ENCODE measurements around the gene PIP5K1A. TPM values are rescaled to one million over a fixed set of nuclear protein-coding genes. Genes with fewer than 3 reads are reported as not detected.
A peak's percentile ranks its signal among the peaks of the same experiment; 100 is the strongest.

The PIP5K1A gene
- total and polyA plus RNA-seq, 9 of the 15 experiments (the other 6 are each of a cell fraction or from before 2014, with no cell fraction given) = 1.9 to 42.4 (median 18.8) TPM

DNA sequence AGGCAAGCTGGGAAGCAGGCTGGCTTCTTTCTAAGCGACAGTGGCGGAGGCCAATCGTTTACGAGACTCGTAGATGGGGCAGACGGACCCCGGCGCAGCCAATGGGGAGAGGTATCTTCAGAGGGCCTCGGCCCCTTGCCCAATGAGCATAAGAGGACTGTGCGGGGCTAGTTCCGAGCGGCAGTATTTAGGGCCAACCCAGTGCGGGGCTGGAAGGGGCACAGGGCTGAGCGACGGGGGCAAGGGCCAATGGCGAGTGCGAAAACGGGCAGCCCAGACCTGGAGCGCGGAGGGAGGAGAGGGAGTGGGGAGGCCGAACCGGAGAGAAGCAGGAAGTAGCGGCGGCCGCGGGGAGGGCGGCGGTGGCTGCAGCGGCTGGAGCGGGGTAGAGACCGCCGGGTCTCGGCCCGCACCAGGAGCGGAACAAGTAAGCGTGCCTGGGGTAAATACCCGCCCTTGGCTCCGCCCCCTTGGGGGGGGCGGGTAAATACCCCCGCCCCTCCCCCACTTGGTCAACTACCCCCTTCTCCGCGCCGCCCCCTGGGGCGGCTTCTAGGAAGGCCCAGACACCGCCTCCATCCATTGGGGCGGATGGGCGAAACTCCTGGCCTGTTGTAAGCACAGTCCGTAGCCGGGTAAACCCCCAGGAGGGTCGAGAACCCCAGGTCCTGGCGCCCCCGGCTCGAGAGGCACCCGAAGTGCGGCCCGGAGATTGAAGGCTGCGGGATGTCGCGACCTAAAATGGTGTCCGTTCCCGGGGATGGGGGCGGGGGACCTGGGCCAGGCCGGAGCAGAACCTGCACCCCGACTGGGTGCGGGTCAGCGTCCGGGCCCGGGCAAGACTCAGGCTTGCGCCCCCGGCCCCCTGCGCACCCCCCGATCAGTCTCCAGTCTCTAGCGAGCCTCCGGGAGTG lies 83.9 kb downstream of the PIP5K1A start, which contains the start of gene ZNF687 (continued):
- 0 out of 2 replicates have a peak, but pooled peaks have one; percentile 17 for TF ChIP-seq ZBED1 (IDR thresholded peaks at IDR 0.05)
- TF ChIP-seq, protein P1, sequence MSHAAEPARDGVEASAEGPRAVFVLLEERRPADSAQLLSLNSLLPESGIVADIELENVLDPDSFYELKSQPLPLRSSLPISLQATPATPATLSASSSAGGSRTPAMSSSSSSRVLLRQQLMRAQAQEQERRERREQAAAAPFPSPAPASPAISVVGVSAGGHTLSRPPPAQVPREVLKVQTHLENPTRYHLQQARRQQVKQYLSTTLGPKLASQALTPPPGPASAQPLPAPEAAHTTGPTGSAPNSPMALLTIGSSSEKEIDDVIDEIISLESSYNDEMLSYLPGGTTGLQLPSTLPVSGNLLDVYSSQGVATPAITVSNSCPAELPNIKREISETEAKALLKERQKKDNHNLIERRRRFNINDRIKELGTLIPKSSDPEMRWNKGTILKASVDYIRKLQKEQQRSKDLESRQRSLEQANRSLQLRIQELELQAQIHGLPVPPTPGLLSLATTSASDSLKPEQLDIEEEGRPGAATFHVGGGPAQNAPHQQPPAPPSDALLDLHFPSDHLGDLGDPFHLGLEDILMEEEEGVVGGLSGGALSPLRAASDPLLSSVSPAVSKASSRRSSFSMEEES (CRISPR knock-in tag; IDR thresholded peaks at IDR 0.05) = no peak
- TF ChIP-seq, protein P2, sequence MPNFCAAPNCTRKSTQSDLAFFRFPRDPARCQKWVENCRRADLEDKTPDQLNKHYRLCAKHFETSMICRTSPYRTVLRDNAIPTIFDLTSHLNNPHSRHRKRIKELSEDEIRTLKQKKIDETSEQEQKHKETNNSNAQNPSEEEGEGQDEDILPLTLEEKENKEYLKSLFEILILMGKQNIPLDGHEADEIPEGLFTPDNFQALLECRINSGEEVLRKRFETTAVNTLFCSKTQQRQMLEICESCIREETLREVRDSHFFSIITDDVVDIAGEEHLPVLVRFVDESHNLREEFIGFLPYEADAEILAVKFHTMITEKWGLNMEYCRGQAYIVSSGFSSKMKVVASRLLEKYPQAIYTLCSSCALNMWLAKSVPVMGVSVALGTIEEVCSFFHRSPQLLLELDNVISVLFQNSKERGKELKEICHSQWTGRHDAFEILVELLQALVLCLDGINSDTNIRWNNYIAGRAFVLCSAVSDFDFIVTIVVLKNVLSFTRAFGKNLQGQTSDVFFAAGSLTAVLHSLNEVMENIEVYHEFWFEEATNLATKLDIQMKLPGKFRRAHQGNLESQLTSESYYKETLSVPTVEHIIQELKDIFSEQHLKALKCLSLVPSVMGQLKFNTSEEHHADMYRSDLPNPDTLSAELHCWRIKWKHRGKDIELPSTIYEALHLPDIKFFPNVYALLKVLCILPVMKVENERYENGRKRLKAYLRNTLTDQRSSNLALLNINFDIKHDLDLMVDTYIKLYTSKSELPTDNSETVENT (CRISPR knock-in tag; IDR thresholded peaks at IDR 0.05) = no peak
- peak; percentile 59 for TF ChIP-seq L3MBTL2 (IDR thresholded peaks at IDR 0.05)
- peak; percentile 42 for TF ChIP-seq PHF8 (IDR thresholded peaks at IDR 0.05; ENCODE audit: borderline replicate concordance, low read length)

All from K562 (cell line).